Skeletal muscle cell (primary cell): Measurements from ENCODE around the gene BRD3.

Experiments used
- DNase-seq: peaks from one replicate; pipeline ENCODE4 v3.0.0-alpha.2; 2010; ENCODE audit warnings: low read depth
- H3K4me3 ChIP-seq: 2 replicates; pipeline ENCODE4 v1.5.1; 2011; ENCODE audit warnings: low read depth, mild to moderate bottlenecking, control low read depth, low read length, moderate library complexity

BRD3 gene

DNA sequence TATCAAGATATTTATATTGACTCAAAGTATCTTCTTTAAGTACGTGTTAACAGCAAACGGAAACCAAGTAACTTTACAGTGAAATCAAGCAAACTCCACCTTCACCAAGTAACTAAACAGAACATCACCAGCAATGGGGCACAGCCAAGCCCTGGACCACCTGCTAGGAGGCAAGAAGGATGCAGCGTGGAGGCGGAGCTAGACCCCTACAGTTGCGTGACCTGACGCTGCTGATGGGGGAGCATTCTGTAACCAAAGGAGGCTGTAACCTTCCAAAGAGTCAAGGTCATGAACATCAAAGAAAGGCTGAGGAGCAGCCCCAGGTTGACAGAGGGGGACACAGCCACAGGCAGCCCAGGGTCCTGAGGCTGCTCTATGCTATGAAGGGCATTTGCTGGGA is 81.8 kb downstream of the BRD3 start:
- no peak for DNase-seq
- H3K4me3 ChIP-seq: no peak overlapping the region

DNA sequence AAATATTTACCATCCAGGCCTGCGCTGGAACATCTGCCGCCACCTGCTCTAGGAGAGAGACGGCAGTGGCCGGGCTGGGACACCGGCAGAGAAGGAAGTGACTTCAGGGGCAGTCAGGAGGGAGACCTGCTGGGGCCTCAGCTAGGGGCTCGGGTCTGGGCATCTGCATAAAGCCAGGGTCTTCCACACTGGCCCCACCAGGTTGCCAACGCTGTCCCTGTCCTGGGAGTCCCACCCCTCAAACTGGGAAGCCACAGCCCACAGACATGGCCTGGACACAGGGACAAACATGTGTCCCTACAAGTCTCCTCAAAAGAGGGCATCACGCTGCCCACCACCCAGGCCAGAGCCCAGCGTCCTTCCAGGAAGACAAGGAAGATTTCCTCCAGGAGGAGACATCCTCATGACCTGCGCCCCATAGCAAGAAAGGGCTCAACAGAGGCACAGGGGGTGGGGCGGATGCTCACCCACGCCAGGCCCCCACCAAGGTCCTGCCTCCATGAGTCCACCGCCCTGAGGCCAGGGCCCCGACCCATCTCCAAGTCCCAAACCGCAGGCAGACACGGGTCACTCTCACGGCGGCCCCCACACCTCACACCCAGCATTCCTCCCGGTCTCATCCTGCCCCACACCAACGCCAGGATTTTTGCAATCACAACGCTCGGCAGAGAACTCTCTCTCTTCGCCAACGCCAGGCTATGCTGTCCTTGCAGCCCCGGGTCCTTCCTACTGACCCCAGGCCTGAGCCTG is 84.7 kb downstream of the BRD3 start:
- DNase-seq: no peak
- H3K4me3 ChIP-seq: no peak overlapping the region

DNA sequence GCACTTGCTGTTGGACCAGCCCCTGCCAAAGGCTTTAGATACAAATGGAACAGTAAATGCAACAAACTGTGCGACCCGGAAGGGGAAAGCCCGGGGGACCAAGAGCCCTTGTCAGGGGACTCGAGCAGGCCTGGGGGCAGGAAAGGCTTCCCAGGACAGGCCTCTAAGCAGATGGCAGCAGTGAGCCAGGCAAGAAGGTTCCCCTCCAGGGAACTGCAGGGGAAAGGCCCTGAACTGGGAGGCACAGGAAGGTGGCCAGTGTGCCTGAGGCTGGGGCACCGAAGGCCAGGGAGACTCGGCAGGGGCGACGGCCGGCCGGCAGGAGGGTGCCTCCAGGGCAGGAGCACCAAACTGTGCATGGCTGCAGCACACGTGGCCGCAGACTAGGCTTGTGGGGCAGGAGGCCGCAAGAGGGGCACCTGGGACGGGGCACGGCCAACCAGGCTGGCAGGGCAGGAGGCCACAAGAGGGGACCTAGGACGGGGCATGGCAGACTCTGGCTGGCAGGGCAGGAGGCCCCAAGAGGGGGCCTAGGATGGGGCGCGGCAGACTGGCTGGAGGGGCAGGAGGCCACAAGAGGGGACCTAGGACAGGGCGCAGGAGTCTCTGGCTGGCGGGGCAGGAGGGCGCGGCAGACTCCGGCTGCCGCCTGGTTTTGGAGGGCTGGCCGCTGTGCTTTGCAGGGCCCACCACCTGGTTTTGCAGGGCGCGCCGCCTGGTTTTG is 85.7 kb downstream of the BRD3 start:
- no peak overlapping the region for H3K4me3 ChIP-seq
- no peak for DNase-seq

DNA sequence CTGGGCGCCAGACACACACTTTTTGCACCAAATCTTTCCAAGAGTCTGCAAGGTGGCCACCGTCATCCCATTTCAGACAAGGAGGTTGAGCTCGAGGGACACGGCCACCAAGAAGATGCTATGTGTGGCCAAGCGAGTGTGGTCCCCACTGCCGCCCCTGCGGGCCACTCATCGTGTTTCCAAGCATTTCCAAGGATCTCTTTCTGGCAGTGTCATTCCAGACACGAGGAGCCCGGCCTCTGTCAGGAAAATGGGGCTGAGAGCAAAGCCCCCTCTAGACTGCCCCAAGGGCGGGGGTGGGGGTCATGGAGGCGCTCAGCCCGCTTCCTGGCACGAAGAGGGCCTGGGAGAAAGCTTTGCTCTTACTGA is 86.3 kb downstream of the BRD3 start:
- DNase-seq: no peak
- no peak overlapping the region for H3K4me3 ChIP-seq

DNA sequence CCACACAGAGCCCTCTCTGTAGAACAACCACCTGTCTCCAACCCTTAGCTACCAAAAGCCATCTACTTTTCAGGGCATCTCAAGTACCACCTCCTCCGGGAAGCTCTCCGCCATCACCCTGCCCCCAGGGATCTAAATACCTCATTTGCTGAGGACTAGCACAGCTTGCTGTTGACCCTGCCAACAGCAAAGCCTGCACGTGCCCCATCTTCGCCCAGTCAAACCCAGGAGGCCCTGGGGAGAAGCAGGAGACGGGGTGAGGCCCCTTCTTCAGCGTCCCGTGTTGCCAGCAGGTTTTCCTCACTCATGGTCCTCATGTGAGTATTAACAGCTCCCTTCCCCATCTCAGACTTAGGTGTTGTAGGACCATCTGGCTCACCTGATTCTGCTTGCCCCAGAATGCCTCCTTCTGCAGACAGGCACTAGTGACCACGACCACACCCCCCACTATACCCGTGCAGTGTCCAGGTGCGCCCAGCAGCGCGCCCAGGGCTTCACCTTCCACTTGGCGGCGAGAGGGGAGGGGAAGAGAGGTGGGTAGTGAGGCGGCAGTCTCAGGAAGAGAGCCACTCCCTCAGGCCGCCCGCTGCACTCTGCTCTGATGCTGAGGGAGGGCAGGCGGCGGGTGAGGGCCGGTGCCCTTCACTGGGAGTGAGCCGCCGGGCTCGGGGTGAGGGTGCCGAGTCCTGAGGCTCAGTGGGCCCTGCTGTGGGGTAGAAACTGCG is 86.8 kb downstream of the BRD3 start:
- no peak overlapping the region for H3K4me3 ChIP-seq
- no peak for DNase-seq
